DND-41 (cell line): ENCODE measurements around the gene GPS2.

Source experiments
- ATAC-seq: fragments of 200-7000 bp; cut with Tn5 transposase; 3 replicates; pipeline ENCODE4 v1.9.1; 2021; ENCODE audit warnings: low read depth; ENCODE audit not compliant: insufficient read depth
- DNase-seq: peaks from one replicate; pipeline ENCODE4 v3.0.0-alpha.2; 2020
- H2AFZ ChIP-seq: 2 replicates; pipeline ENCODE4 v1.6.0; 2012; ENCODE audit warnings: low read depth, low read length
- H3K27ac ChIP-seq: 2 replicates; pipeline ENCODE4 v1.5.1; 2012; ENCODE audit warnings: low read length, inconsistent platforms
- H3K27me3 ChIP-seq: fragments of 200-600 bp; sonication (generic); 2 replicates; pipeline ENCODE4 v1.6.0; 2012; ENCODE audit warnings: low read length, mild to moderate bottlenecking, inconsistent platforms; ENCODE audit not compliant: insufficient read depth, poor library complexity
- H3K36me3 ChIP-seq: 2 replicates; pipeline ENCODE4 v1.5.1; 2012; ENCODE audit warnings: low read length, inconsistent platforms; ENCODE audit not compliant: insufficient read depth
- H3K4me1 ChIP-seq: 2 replicates; pipeline ENCODE4 v1.5.1; 2012; ENCODE audit warnings: mild to moderate bottlenecking, low read length; ENCODE audit not compliant: insufficient read depth
- H3K4me2 ChIP-seq: 2 replicates; pipeline ENCODE4 v1.6.0; 2012; ENCODE audit warnings: mild to moderate bottlenecking, moderate library complexity, low read length, inconsistent platforms; ENCODE audit not compliant: insufficient read depth
- H3K4me3 ChIP-seq, 2 experiments: fragments of 200-600 bp in 1 of 2; shearing (Covaris generic) in 1 of 2; 2 replicates each; pipeline ENCODE4 v1.5.1; 2012 to 2016; ENCODE audit warnings: inconsistent platforms in 2 of 2, low read length in 2 of 2, mild to moderate bottlenecking in 2 of 2, low read depth in 1 of 2, moderate library complexity in 1 of 2
- H3K79me2 ChIP-seq: 2 replicates; pipeline ENCODE4 v1.6.0; 2012; ENCODE audit warnings: low read length, inconsistent platforms; ENCODE audit not compliant: insufficient read depth
- H3K9ac ChIP-seq: 2 replicates; pipeline ENCODE4 v1.6.0; 2012; ENCODE audit warnings: low read depth, mild to moderate bottlenecking, inconsistent platforms, low read length, moderate library complexity
- H3K9me3 ChIP-seq: 2 replicates; pipeline ENCODE4 v1.5.1; 2012; ENCODE audit warnings: low read length, moderate library complexity, mild to moderate bottlenecking, inconsistent platforms; ENCODE audit not compliant: insufficient read depth, severe bottlenecking
- H4K20me1 ChIP-seq: 2 replicates; pipeline ENCODE4 v1.6.0; 2012; ENCODE audit warnings: low read length; ENCODE audit not compliant: insufficient read depth
- EZH2 ChIP-seq: IDR thresholded peaks from 3 replicates; pipeline ENCODE4 v1.6.1; 2012; ENCODE audit warnings: borderline replicate concordance, low read depth, mild to moderate bottlenecking, moderate library complexity, low read length, inconsistent platforms; ENCODE audit not compliant: severe bottlenecking
- TF ChIP-seq, protein P1 (sequence below): IDR thresholded peaks from 2 replicates; pipeline ENCODE4 v1.5.1; 2012; ENCODE audit warnings: borderline replicate concordance, low read length, moderate library complexity, mild to moderate bottlenecking; ENCODE audit not compliant: poor library complexity, severe bottlenecking; ENCODE audit errors: extremely low read depth

Gene GPS2

DNA sequence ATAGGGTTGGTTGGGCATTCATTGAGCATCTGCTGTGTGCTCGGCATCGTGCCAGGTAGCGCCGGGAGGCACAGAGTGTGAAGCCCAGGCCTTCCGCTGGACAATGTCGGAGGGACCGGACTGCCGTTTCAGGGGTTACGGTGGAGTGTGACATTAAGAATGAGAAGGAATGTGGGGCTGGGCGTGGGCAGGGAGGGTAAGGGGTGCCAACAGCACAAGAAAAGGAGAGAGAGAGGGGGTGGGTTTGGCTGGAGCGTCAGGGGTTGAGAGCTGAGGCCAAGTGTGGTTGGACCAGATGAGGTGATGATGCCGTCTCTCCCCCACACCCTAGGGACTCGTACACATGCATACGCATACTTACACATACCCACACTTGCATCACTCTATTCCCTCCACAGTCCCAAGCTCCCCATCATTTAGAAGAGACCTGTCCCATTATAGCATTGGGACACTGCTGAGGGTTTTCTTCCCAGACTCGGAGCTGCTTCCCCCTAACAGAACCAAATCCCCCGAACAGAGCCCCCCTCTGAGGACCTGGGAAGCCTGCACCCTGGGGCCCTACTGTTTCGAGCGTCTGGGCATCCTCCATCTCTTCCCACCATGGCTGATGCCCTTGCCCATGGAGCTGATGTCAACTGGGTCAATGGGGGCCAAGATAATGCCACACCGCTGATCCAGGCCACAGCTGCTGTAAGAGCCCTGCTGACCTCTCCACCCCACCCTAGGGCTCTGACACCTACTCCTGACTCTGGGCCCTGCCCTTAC, 33.5 kb upstream of the GPS2 start:
- no peak for TF ChIP-seq EZH2
- peaks cover 43% of the 10 kb centered on the region for H3K36me3 ChIP-seq
- 0 out of 2 replicates have a peak, but pooled peaks cover 3% of the 10 kb centered on the region for H4K20me1 ChIP-seq
- H3K9ac ChIP-seq = no peak overlapping the region
- no peaks in the 10 kb centered on the region for H3K9me3 ChIP-seq
- DNase-seq = no peak
- H3K27ac ChIP-seq = no peak overlapping the region
- ATAC-seq = no peak
- H3K79me2 ChIP-seq = no peaks in the 10 kb centered on the region
- no peak overlapping the region for H3K4me2 ChIP-seq
- H3K4me1 ChIP-seq = no peaks in the 10 kb centered on the region
- H3K27me3 ChIP-seq = no peaks in the 10 kb centered on the region
- no peak overlapping the region for H3K4me3 ChIP-seq
- no peak overlapping the region for H2AFZ ChIP-seq

DNA sequence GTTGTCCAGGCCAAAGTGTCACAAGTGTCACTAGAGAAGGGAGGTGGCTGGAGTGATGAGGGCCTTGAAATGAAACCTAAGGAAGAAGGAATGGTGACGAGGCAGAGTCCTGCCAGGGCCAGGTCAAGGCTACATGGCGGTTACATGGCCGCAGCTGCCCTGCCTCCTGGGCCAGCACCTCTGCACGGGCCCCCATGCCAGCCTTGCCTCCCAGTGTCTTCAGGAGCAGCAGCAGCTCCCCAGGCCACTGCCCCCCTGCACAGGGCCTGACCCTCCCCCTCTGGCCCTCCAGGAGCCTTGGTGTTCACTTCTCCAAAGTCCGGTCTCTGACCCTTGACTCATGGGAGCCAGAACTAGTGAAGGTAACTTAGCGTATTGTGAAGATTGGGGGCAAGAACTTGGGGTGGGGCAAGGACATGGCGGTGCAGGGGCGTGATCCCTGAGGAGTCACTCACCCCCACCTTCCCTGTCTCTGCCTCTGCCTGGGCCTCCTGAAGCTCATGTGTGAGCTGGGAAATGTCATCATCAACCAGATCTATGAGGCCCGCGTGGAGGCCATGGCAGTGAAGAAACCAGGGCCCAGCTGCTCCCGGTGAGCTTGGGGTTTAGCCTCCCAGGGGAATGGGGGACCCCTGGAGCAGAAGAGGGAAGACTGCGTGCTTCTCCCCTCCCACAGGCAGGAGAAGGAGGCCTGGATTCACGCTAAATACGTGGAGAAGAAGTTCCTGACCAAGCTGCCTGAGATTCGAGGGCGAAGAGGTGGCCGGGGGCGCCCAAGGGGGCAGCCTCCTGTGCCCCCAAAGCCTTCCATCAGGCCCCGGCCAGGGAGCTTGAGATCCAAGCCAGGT, 32.7 kb upstream of the GPS2 start:
- Histone ChIP-seq H3K4me2 (no peak overlapping the region), H3K27me3 (no peaks in the 10 kb centered on the region), H3K9ac (no peak overlapping the region), H4K20me1 (0 out of 2 replicates have a peak, but pooled peaks cover 3% of the 10 kb centered on the region), H3K4me3 (no peak overlapping the region), H2AFZ (no peak overlapping the region), H3K27ac (no peak overlapping the region), H3K36me3 (peaks cover 50% of the 10 kb centered on the region), H3K79me2 (no peaks in the 10 kb centered on the region), H3K9me3 (no peaks in the 10 kb centered on the region), H3K4me1 (no peaks in the 10 kb centered on the region)
- ATAC-seq (no peak), DNase-seq (no peak)
- TF ChIP-seq, protein P1, sequence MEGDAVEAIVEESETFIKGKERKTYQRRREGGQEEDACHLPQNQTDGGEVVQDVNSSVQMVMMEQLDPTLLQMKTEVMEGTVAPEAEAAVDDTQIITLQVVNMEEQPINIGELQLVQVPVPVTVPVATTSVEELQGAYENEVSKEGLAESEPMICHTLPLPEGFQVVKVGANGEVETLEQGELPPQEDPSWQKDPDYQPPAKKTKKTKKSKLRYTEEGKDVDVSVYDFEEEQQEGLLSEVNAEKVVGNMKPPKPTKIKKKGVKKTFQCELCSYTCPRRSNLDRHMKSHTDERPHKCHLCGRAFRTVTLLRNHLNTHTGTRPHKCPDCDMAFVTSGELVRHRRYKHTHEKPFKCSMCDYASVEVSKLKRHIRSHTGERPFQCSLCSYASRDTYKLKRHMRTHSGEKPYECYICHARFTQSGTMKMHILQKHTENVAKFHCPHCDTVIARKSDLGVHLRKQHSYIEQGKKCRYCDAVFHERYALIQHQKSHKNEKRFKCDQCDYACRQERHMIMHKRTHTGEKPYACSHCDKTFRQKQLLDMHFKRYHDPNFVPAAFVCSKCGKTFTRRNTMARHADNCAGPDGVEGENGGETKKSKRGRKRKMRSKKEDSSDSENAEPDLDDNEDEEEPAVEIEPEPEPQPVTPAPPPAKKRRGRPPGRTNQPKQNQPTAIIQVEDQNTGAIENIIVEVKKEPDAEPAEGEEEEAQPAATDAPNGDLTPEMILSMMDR = no peak
- TF ChIP-seq EZH2 = no peak

DNA sequence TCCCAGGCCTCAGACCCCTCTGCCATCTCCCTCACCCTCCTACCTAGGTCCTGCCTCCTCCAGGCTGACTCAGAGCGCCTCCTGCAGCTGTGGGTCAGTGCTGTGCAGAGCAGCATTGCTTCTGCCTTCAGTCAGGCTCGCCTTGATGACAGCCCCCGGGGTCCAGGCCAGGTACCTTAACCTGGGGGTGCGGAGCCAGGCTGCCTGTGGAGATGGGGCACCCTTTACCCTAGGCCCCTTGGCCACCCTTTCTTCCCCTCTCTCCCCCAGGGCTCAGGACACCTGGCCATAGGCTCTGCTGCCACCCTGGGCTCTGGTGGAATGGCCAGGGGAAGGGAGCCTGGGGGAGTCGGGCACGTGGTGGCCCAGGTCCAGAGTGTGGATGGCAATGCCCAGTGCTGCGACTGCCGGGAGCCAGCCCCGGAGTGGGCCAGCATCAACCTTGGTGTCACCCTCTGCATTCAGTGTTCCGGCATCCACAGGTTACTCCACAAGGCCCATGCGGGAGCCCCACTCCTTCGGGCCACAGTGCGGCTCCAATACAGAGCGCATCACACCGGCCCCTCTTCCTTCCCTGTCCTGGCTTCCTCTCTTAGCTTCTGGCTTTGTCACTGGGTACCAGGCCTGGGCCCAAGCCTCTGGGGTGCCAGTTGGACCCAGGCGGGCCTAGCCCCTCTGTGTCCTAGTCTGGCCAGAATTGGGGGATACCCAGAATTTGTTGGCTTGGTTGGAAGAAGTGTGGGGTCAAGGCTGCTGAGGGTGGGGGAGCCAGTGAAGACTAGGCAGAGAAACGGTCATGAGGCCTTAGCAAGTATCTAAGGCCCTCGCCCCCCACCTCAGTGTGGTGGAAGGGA, 31.8 kb upstream of the GPS2 start:
- no peak for ATAC-seq

More for the DNA sequence above, 31.8 kb upstream of the GPS2 start:
- H4K20me1 ChIP-seq = 0 out of 2 replicates have a peak, but pooled peaks cover 3% of the 10 kb centered on the region
- peaks cover 55% of the 10 kb centered on the region for H3K36me3 ChIP-seq
- no peaks in the 10 kb centered on the region for H3K4me1 ChIP-seq
- H3K9ac ChIP-seq = no peak overlapping the region
- H3K27me3 ChIP-seq = no peaks in the 10 kb centered on the region
- DNase-seq = no peak
- H2AFZ ChIP-seq = no peak overlapping the region
- H3K9me3 ChIP-seq = no peaks in the 10 kb centered on the region
- TF ChIP-seq, protein P1 = no peak
- TF ChIP-seq EZH2 = no peak
- H3K4me2 ChIP-seq = no peak overlapping the region
- no peak overlapping the region for H3K27ac ChIP-seq
- H3K4me3 ChIP-seq = no peak overlapping the region
- no peaks in the 10 kb centered on the region for H3K79me2 ChIP-seq
